Measurements from ENCODE around the gene MSANTD2.

- TF ChIP-seq TAF1 (conservative IDR thresholded peaks at IDR 0.05) (no peak), CTCF (IDR thresholded peaks at IDR 0.05; ENCODE audit: low read depth, low read length, missing input control) (no peak), ZBTB33 (IDR thresholded peaks at IDR 0.05) (no peak), RAD21 (IDR thresholded peaks at IDR 0.05) (no peak), MAX (IDR thresholded peaks at IDR 0.05) (no peak), FOXA1 (IDR thresholded peaks at IDR 0.05) (no peak), YY1 (IDR thresholded peaks at IDR 0.05) (no peak), EGR1 (IDR thresholded peaks at IDR 0.05; ENCODE audit: low read depth in 2 of 2) (no peak), NR2F2 (IDR thresholded peaks at IDR 0.05) (no peak), REST (IDR thresholded peaks at IDR 0.05) (no peak), SP1 (IDR thresholded peaks at IDR 0.05) (no peak), ATF3 (IDR thresholded peaks at IDR 0.05) (no peak), HNF4G (IDR thresholded peaks at IDR 0.05) (no peak)
Measured at GRCh38 chr11:124823512-124824376, 23.5 kb upstream of the MSANTD2 start.

Measured in liver (tissue), 3 donors.